Middle frontal gyrus (tissue), 1 donor: ENCODE data around the gene MYPOP.
"Not testable (repeated sequence)": the region's sequence is repeated elsewhere in the genome, so short reads cannot be mapped to it uniquely, and the experiment has no call there.

Experiments used
- DNase-seq: peaks from one replicate; pipeline ENCODE4 v3.0.0-alpha.2; 2015; ENCODE audit warnings: low spot score; ENCODE audit errors: extremely low spot score

The MYPOP gene

DNA sequence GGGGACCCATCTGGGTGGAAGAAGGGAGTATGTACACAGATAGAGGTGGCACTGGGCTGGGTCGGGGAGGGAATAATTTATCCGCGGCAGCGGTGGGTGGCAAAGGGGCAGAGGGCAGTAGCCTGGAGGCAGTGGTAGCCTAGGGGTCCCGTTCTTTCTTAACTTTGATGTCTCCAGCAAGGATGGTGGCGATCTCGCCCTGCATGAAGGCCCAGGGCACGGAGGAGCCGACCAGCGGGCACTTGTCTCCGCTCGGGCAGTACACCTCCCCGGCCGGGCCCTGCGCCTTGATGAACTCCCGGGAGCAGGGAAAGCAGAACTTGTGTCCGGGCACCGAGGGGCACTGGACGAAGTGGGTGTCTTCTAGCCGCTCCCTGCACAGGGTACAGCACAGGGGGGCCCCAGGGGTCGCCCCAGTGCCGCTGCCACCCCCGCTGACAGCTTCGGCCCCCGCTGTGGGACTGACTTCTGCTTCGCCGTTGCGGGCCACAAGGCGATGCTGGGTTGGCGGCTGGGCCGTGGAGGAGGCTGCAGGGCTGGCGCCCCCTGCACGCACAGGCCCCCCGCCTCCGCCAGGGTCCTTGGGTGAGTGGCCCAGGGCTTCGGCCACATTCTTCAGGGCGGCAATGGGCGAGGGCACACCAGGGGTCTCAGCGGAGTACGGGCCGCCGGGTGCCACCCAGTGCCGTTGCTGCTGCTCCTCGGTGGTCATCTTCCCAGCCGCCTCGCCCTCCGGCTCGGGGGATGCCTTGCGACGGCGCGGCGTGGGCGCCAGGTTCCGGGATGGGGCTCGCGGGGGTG lies 18.3 kb downstream of the MYPOP start:
- DNase-seq: no peak

DNA sequence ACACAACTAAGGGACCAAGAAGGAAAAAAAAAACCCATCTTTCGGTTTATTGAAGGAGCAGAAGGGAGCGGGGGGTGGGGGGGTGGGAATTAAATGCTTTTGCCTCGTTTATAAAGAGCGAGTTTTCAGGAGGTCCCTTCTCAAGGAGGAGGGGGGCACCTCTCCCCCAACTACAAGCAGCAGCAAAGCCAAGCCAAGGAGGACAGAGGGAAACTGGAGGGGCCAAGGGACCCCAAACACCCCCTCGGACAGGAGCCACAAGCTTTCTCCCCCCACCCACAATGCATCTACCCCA lies 18.9 kb downstream of the MYPOP start:
- DNase-seq: no peak

DNA sequence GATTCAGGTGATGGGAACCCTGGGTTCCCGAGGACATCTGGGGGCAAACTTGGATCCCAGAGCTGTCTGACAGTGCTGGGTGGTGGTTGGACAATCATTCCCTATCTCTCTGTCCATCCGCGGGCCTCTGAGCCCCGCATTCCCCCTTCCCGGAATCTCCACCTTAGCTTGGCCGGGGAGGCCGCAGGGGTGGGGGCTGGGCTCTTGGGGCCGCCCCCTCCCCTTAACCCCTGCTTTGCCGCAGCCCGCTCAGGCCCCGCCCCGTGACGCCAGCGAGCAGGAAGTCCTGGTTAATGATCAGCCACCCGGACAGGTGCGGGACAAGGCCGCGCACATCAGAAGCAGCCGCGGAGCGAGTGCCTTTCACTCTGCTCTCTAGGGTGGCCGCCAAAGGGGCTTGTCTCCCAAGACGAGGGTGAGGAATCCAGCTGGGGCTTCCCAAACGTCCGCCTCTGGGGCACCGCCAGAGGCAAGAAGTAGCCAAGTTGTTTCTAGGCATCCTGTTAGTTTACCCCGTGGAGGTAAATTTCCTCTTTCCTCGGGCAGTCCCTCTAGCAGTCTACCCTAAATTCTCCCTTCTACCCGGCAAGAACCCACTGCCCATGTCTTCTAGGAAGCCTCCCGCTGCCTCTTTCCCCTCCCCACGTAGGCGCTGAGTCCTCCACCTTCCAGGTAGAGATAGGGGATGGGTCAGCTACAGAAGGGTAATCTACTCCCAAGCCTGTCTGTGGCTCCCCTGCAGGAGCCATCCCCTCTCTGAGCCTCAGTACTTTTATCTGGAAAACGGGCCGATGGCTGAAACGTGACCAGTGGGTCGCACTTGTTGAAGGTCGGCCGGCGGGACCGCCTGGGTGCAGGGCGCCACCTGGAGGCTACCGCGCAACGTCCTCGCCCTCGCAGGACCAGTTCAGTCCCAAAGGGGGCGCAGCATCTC lies 19.5 kb downstream of the MYPOP start:
- DNase-seq: no peak

DNA sequence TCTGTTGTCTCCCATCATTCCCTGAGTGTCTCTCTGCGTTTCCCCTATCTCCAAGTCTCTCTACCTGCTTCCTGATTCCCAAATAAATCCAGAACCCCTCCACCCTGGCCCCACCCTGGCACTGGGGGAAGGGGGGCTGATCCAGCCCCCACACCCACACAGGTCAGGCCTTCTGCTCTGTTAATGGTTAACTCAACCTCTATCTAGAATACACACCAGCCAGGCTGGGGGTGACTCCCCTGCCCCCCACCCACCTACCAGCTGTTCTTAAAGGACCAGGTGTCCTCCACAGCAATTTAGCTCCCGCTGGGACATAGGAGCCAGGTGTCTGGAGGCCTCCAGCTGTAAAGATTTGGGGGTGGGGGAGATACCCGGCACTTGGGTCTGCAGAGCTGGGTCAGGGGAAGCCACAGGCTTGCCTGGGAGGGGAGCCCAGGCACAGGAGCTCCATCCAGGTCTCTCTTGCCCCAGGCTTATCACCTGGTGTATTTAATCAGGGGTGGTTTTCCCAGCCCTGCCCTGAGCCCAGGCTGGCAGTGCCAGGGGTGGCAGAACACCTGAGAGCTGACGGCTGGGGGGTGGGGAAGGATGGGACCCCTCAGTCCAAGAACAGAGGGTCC lies 20.4 kb downstream of the MYPOP start:
- DNase-seq: no peak

DNA sequence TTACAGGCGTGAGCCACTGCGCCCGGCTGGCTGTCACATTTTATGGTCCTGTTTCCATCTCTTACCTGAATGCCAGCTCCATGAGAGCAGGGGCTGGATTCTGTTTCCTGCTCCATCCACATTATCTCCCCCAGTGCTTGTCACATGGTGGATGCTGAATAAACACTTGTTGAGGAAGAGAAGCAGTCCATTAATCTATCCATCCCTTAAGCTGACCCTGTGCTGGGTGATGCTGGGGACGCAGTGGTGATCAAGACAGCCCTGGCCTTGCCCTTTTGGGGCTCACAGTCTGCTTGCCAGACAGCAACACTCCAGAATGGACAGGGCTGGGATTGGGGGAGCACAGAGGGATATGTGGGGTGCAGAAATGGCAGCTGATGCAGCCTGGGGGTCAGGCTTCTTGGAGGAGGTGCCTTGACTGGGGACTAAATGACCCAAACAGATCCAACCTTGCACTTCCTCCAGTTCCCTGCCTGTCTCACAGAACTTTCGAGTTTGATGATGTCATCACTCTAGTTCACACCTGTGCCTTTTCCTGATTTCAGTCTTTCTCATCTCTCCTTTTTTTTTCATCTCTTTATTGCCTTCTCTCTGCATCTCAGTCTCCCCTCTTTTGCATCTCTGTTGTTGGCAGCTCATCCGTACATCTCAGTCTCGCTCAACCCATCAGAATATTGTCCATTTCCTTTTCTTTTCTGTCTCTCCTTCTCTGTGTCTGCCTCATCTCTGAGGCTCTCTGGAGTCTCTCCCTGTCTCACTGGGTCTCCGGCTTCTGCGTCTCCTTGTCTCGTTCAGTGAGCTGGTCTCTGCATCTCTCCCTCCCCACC lies 21.1 kb downstream of the MYPOP start:
- DNase-seq: no peak

DNA sequence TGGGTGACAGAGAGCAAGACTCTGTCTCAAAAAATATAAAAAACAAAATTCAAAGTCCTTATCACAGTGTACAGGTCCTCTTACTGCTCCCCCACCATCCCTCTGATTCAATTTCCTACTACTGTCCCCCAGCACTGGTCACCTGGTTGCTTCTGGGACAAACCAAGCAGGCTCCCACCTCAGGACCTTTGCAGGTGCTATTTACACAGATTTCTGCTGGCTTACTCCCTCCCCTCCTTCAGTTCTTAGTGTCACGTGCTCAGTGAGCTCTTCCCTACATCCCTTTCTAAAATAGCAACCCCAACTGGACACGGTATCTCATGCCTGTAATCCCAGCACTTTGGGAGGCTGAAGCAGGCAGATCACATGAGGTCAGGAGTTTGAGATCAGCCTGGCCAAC lies 22.4 kb downstream of the MYPOP start:
- DNase-seq: no peak

DNA sequence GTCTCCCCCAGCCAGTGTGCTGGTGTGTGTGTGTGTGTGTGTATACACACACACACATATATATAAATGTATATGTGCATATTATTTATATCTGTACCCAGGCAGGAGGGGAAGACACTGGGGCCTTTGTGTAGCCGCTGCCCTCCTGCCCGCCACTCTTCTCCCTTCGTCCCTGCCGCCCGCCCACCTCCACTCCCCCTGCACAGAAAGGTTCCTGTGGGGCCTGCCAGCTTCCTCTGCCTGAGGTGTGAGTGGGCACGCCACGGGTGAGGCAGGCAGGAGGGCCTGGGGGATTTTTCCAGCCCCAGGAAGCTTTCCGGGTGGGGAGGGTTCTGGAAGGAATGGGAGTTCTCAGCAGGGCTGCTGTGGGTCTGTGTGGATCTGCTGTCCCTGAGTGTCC lies 23.4 kb downstream of the MYPOP start:
- no peak for DNase-seq

DNA sequence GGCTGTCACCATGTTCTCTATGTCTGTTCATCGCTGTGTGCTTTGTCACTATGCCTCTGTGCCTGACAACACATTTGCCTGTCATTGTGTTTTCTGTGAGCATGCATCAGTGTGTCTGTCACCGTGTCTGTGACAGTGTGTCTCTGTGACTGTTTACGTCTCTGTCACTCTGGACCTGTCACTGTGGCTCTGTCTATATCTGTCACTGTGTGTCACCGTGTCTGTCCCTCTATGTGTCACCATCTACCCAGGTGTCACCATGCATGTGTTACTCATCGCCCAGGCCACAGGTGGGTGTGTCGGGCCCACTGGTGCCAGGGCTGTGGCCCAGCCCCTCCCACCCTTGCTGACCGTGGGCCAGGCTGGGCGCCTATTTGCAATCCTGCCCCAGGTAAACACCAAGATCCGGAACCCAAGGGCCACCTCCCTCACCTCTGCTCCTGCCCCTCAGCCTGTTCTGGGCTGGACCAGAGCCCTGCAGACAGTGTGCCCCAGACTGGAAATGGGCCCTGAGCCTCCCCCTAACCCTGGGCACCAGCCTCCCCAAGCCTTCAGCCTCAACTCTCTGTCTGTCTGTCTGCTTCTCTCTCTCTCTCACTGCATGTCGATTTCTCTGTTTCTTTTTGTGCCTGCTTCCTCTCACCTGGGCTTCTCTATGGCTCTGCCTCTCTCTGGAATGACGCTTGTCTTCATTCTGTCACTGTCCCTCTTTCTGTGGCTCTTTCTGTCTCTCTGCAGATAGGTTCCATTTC lies 24.2 kb downstream of the MYPOP start:
- no peak for DNase-seq

DNA sequence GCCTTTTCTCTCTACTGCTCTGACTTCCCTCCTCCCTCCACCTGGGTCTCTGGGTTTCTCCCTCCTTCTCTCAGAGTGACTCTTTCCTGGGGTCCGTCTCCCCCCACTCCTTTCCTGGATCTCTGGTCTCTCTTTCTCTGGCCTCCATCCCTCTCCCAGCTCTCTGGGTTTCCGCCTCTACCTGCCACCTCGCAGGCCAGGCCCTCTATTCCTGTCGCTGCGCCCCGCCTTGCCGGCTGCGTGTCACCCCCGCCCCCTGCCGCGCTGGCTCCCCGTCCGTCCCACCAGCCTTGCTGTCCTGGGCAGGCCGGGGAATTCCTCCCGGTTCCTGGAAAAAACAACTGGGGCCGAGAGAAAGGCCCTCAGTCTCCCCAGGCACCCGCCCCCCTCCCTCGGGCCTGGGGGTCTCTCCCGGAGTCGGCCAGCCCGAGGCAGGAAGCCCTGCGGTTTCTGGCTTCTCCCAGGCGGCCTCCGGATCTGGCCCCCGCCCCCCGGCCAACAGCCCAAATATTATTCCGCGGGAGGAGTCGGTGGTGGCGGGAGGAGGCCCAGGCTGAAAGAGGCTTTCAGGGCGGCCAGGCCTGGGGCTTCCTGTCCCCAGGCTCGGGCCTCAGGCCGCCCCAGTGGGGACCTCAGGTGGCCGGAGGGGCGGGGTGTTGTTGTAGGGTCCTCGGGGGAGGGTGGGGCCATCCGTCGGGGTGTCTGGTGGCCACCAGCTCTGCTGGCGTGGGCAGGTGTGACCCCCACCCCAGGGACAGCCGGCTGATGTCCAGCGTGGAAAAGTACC lies 25.8 kb downstream of the MYPOP start:
- no peak for DNase-seq

DNA sequence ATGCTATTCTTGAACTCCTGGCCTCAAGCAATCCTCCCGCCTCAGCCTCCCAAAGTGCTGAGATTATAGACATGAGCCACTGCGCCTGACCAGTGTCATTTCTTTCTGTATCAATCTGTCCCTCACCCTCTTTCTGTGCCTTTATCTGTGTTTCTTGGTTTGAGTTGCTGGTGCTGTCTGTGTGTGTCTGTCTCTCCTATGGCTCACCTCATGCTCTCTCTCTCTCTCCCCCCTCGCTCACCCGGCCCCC lies 26.3 kb downstream of the MYPOP start:
- no peak for DNase-seq

DNA sequence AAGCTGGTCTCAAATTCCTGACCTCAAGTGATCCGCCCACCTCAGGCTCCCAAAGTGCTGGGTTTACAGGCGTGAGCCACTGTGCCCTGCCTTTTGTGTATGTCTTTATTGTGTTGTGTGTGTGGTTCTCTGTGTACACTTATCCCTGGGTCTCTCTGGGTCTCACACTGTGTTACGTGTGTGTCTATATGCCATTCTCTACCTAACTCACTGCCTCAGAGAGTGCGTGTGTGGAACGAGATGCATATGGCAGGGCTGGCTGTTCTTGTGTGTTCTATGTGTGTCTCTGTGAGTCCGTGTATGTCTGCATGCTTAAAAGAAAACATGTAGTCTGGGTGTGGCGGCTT lies 27.8 kb downstream of the MYPOP start:
- DNase-seq: no peak

DNA sequence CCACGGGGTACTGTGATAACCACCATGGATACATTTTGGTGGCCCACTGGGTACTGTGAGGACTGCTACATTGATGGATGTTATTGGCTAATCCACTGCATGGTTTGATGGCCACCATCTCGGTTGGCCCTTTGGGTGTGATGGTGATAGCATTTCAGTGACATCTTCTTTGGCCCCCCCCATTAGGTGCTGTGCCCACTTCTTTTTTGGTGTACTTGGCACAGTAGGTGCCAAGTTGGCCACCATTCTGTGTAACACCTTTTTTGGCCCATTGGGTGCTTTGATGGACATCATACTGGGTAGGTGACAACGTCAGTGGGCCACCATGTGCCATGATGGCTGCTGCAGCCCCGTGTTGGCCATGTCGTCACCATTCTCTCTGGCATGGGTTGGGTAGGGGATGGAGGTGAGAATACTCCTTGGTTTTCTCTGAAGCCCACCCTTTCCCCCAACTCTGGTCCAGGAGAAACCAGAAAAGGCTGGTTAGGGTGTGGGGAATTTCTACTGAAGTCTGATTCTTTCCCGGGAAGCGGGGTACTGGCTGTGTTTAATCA lies 29.1 kb downstream of the MYPOP start:
- no peak for DNase-seq

DNA sequence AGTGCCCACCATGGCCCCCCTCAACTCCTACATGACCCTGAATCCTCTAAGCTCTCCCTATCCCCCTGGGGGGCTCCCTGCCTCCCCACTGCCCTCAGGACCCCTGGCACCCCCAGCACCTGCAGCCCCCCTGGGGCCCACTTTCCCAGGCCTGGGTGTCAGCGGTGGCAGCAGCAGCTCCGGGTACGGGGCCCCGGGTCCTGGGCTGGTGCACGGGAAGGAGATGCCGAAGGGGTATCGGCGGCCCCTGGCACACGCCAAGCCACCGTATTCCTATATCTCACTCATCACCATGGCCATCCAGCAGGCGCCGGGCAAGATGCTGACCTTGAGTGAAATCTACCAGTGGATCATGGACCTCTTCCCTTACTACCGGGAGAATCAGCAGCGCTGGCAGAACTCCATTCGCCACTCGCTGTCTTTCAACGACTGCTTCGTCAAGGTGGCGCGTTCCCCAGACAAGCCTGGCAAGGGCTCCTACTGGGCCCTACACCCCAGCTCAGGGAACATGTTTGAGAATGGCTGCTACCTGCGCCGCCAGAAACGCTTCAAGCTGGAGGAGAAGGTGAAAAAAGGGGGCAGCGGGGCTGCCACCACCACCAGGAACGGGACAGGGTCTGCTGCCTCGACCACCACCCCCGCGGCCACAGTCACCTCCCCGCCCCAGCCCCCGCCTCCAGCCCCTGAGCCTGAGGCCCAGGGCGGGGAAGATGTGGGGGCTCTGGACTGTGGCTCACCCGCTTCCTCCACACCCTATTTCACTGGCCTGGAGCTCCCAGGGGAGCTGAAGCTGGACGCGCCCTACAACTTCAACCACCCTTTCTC lies 30.1 kb downstream of the MYPOP start:
- no peak for DNase-seq

DNA sequence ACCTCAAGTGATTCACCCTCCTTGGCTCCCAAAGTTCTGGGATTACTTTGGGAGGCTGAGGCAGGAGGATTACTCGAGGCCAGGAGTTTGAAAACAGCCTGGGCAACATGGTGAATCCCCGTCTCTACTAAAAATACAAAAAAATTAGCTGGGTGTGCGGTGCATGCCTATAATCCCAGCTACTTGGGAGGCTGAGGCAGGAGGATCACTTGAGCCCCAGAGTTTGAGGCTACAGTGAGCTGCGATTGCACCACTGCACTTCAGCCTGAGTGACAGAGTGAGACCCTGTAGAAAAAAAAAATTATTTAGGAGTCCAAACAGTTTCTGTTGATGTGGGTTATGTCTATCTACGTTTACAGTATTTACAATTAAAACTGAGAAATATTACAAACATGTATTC lies 31.6 kb downstream of the MYPOP start:
- no peak for DNase-seq

DNA sequence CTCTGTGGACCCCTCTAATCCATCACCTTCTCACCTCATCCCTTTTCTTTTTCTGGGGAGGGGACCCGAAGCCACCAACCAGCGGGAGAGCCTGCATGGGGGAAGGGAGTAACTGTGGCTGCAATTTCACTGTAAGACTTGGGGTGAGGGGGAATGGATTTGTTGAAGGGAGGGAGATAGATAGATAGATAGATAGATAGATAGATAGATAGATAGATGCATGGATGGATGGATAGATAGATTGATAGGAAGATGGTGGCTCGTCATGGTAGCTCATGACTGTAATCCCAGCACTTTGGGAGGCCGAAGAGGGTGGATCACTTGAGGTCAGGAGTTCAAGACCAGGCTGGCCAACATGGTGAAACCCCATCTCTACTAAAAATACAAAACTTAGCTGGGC lies 35.2 kb downstream of the MYPOP start:
- DNase-seq: not testable (repeated sequence)

DNA sequence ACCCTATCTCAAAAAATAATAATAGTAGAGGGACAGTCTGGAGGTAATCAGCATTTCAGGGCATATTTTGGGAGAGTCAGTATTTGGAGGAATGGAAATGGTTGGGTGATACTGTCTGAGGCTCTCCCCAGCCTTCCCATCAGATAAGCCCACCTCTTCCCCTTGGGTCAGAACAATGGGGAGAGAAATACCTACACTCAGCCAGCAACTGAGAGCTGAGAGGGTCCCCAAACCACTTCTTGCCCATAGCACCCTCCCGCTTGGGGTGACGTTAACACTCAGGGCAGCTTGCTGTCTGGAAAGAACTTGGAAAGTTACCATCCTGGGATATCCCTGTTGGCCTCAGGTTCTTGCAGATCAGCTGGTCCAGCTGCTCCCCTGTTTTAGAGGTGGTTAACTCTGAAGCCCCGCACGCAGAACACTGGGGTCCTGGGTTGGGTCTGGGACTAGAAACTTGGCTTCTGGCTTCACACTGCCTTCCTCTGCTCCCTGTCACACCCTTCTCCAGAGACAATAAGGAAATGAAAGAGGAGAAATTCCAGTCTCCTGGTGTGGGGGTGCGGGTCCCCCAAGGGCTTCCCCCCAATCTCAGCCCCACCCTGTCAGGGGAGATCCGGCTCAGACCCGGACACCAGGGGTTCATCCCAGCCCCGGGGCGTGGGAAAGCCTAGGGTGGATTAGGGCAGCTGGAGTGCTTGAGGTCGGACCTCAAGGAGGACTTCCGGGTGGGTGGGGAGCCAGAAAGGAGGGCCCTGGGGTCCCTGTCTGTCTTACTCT lies 35.8 kb downstream of the MYPOP start:
- no peak for DNase-seq

DNA sequence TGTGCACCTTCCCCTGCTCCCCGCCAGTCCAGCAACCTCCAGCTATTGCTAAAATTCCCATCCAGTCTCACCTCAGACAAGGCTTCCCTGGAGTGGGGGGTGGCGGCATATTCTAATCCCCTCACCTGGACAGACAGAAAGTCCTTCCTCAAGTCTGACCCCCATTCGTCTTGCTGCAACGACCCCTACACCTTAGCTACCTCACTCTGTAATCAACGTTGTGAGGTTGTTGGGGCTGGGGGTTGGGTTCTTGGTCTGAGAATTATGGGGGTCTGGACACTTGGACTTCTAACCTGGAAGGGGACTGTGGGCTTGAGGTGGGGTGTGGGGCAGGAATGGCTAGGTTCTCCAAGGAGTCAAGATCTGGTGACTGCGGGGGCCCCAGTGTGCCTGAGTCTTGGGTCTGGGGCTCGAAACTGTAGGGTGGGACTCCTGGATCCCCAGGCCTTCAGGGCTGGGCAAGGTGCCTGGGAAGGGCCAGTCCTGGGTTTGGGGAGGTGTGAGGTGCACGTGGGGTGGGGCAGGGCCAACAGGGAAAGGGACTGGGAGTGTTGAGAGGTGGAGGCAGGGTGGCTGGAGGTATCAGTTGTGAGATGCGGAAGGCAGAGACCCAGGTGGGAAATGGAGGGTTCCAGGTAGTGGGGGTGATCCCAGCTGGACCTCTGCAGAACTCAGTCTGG lies 37.0 kb downstream of the MYPOP start:
- no peak for DNase-seq

DNA sequence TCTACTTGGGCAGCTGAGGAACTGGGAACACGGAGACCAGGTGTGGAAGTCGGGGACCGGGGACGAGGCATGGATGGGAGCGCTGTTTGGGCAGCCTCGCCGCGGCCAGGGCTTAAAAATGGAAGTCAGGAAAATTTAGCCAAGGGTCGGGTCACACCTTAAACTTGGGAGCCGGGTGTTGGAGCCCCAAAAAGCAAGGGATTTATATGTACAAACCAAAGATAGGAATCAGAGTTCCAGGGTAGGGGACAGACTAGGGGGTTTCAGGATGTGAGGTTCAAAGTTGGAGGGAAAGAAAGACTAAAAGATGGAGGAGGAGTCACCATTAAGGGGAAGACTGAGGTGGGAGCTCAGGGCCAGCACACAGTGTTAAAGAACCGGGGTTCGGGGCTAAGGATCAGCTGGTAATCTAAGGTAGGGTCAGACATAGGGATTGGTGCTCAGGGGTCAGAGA lies 37.8 kb downstream of the MYPOP start:
- no peak for DNase-seq
